SK-N-SH (cell line): Measurements from ENCODE around the gene RGS6. TPM values are rescaled to one million over a fixed set of nuclear protein-coding genes. Genes with fewer than 3 reads are reported as not detected.

Source experiments
- CTCF ChIA-PET: fragments of 300-600, 350-600 bp; formaldehyde crosslinking; extraction: SDS; loops from one replicate; lab custom pipeline; 2021; lab: Yijun Ruan, JAX
- POLR2A ChIA-PET: fragments of 350-600 bp; sonication (Branson Sonifier 250); formaldehyde crosslinking; extraction: SDS; loops from one replicate; lab custom pipeline; 2020; ENCODE audit warnings: antibody characterized with exemption, inconsistent platforms; lab: Yijun Ruan, JAX
- DNase-seq: peaks from one replicate; pipeline ENCODE4 v3.0.0; 2012
- H2AFZ ChIP-seq: fragments of 200-600 bp; sonication (generic); 2 replicates; pipeline ENCODE4 v1.8.1; 2016; ENCODE audit warnings: antibody characterized with exemption, mild to moderate bottlenecking, low read depth
- H3F3A ChIP-seq: fragments of 200-600 bp; sonication (generic); replicated peaks from 2 replicates; pipeline ENCODE3; 2016; ENCODE audit warnings: antibody characterized with exemption, mild to moderate bottlenecking; ENCODE audit not compliant: insufficient read depth
- H3K27ac ChIP-seq, 2 experiments: fragments of 200-500 bp in 1 of 2; fragments of 200-600 bp in 1 of 2; sonication (Bioruptor generic) in 1 of 2; sonication (generic), shearing (Covaris generic) in 1 of 2; 2 replicates each; pipeline versions ENCODE4 v1.5.1 to v1.6.1; 2014 to 2016; ENCODE audit warnings: low read depth in 2 of 2, inconsistent platforms in 1 of 2, low read length in 1 of 2, mild to moderate bottlenecking in 1 of 2, mixed read lengths in 1 of 2
- H3K27me3 ChIP-seq: fragments of 200-600 bp; sonication (generic), shearing (Covaris generic); 2 replicates; pipeline ENCODE4 v1.6.1; 2016; ENCODE audit warnings: mixed run types; ENCODE audit not compliant: insufficient read depth
- H3K36me3 ChIP-seq, 2 experiments: fragments of 200-500 bp in 1 of 2; fragments of 200-600 bp in 1 of 2; sonication (Bioruptor generic) in 1 of 2; sonication (generic) in 1 of 2; replicated peaks in 1 of 2; 2 replicates each; pipeline versions ENCODE3 to v1.5.1; 2014 to 2016; ENCODE audit warnings: low read length in 1 of 2, mild to moderate bottlenecking in 1 of 2; ENCODE audit not compliant: insufficient read depth in 2 of 2, control insufficient read depth in 1 of 2
- H3K4me1 ChIP-seq, 2 experiments: fragments of 200-500 bp in 1 of 2; fragments of 200-600 bp in 1 of 2; sonication (Bioruptor generic) in 1 of 2; sonication (generic), shearing (Covaris generic) in 1 of 2; 2 replicates each; pipeline versions ENCODE4 v1.5.1 to v1.6.1; 2014 to 2016; ENCODE audit warnings: low read depth in 1 of 2, low read length in 1 of 2, mixed run types in 1 of 2; ENCODE audit not compliant: insufficient read depth in 2 of 2, control insufficient read depth in 1 of 2
- H3K4me2 ChIP-seq: fragments of 200-600 bp; sonication (generic), shearing (Covaris generic); 2 replicates; pipeline ENCODE4 v1.6.1; 2017; ENCODE audit warnings: mixed run types
- H3K4me3 ChIP-seq, 2 experiments: fragments of 200-500 bp in 1 of 2; fragments of 200-600 bp in 1 of 2; sonication (Bioruptor generic) in 1 of 2; sonication (generic), shearing (Covaris generic) in 1 of 2; 2 replicates each; pipeline versions ENCODE4 v1.5.1 to v1.8.1; 2014 to 2016; ENCODE audit warnings: low read depth in 2 of 2, inconsistent platforms in 1 of 2, low read length in 1 of 2, mild to moderate bottlenecking in 1 of 2, mixed read lengths in 1 of 2, moderate library complexity in 1 of 2
- H3K79me2 ChIP-seq: fragments of 200-600 bp; sonication (generic); 2 replicates; pipeline ENCODE4 v1.8.1; 2017; ENCODE audit warnings: mild to moderate bottlenecking; ENCODE audit not compliant: insufficient read depth
- H3K9ac ChIP-seq: fragments of 200-600 bp; sonication (generic); 2 replicates; pipeline ENCODE4 v1.6.1; 2017; ENCODE audit warnings: mixed run types
- H3K9me2 ChIP-seq: fragments of 200-600 bp; sonication (generic); 2 replicates; pipeline ENCODE4 v1.6.1; 2017; ENCODE audit warnings: mixed run types
- H3K9me3 ChIP-seq: fragments of 200-600 bp; sonication (generic); 2 replicates; pipeline ENCODE4 v1.6.1; 2017; ENCODE audit warnings: mixed run types, mild to moderate bottlenecking, moderate library complexity
- H4K20me1 ChIP-seq: fragments of 200-600 bp; sonication (generic); 2 replicates; pipeline ENCODE4 v1.6.1; 2017; ENCODE audit warnings: mild to moderate bottlenecking, mixed run types; ENCODE audit not compliant: insufficient read depth
- CHD2 ChIP-seq: fragments of 150-350 bp; IDR thresholded peaks from 2 replicates; pipeline ENCODE4 v1.6.1; 2018; ENCODE audit warnings: low read length; ENCODE audit not compliant: partially characterized antibody
- ELF1 ChIP-seq: IDR thresholded peaks from 2 replicates; pipeline ENCODE4 v1.4.0; 2012
- EP300 ChIP-seq, 2 experiments: IDR thresholded peaks; 2 replicates each; pipeline versions ENCODE4 v1.4.0 to v1.6.1; 2012; ENCODE audit warnings: borderline replicate concordance in 1 of 2, low read depth in 1 of 2, low read length in 1 of 2
- FOSL2 ChIP-seq: IDR thresholded peaks from 2 replicates; pipeline ENCODE4 v1.4.0; 2012; ENCODE audit warnings: low read depth, mild to moderate bottlenecking, moderate library complexity, borderline replicate concordance
- FOXJ3 ChIP-seq: sonication (generic); formaldehyde crosslinking; IDR thresholded peaks from 2 replicates; pipeline ENCODE4 v1.5.1; 2020; ENCODE audit warnings: mild to moderate bottlenecking, missing genetic modification reagents
- MAX ChIP-seq: IDR thresholded peaks from 2 replicates; pipeline ENCODE4 v1.4.0; 2012; ENCODE audit warnings: low read depth
- MEF2A ChIP-seq: IDR thresholded peaks from 2 replicates; pipeline ENCODE4 v1.4.0; 2012; ENCODE audit warnings: low read depth, borderline replicate concordance
- NFIC ChIP-seq: IDR thresholded peaks from 2 replicates; pipeline ENCODE4 v1.4.0; 2012; ENCODE audit warnings: borderline replicate concordance
- NRF1 ChIP-seq: IDR thresholded peaks from 2 replicates; pipeline ENCODE4 v1.6.1; 2012; ENCODE audit warnings: low read depth, mild to moderate bottlenecking, low read length
- PBX3 ChIP-seq: IDR thresholded peaks from 2 replicates; pipeline ENCODE4; 2012
- POLR2AphosphoS5 ChIP-seq: IDR thresholded peaks from 2 replicates; pipeline ENCODE4 v1.6.1; 2012; ENCODE audit warnings: low read depth, low read length
- RCOR1 ChIP-seq: fragments of 150-350 bp; IDR thresholded peaks from 2 replicates; pipeline ENCODE4 v1.6.1; 2017; ENCODE audit warnings: antibody characterized with exemption, low read length
- REST ChIP-seq: IDR thresholded peaks from 2 replicates; pipeline ENCODE4 v1.6.1; 2012; ENCODE audit warnings: mild to moderate bottlenecking, low read depth, low read length, moderate library complexity
- TEAD4 ChIP-seq: IDR thresholded peaks from 2 replicates; pipeline ENCODE4 v1.4.0; 2012; ENCODE audit warnings: mild to moderate bottlenecking, borderline replicate concordance; ENCODE audit not compliant: insufficient read depth
- USF1 ChIP-seq: IDR thresholded peaks from 2 replicates; pipeline ENCODE4 v1.4.0; 2012; ENCODE audit warnings: low read depth, borderline replicate concordance
- ZBTB33 ChIP-seq: IDR thresholded peaks from 2 replicates; pipeline ENCODE4 v1.4.0; 2012; ENCODE audit warnings: low read depth, borderline replicate concordance
- WGBS: methylation state at CpG from one replicate; pipeline ENCODE4 v1.1.6; 2017; ENCODE audit warnings: low lambda C conversion rate; 5-methylcytosine and 5-hydroxymethylcytosine counted together
- polyA plus RNA-seq, 3 experiments: library from polyadenylated mRNA; depleted of rRNA; stranded (reverse); fragments of >200 nt; gene quantifications; 2 replicates each; pipeline ENCODE4 v1.2.3, GENCODE V29; 2012
- TF ChIP-seq, protein P1 (sequence below): fragments of 150-350 bp; IDR thresholded peaks from 2 replicates; pipeline ENCODE4 v1.6.1; 2016; ENCODE audit warnings: mild to moderate bottlenecking, low read depth, low read length
- TF ChIP-seq, protein P2 (sequence below): fragments of 200-600 bp; sonication (generic); IDR thresholded peaks from 2 replicates; pipeline ENCODE4 v1.6.1; 2017; ENCODE audit warnings: antibody characterized with exemption, mild to moderate bottlenecking, moderate library complexity

RGS6 gene
- polyA plus RNA-seq, 1 of the 3 experiments (the other 2 are of a cell fraction) = not detected

- TF ChIP-seq, protein P1, sequence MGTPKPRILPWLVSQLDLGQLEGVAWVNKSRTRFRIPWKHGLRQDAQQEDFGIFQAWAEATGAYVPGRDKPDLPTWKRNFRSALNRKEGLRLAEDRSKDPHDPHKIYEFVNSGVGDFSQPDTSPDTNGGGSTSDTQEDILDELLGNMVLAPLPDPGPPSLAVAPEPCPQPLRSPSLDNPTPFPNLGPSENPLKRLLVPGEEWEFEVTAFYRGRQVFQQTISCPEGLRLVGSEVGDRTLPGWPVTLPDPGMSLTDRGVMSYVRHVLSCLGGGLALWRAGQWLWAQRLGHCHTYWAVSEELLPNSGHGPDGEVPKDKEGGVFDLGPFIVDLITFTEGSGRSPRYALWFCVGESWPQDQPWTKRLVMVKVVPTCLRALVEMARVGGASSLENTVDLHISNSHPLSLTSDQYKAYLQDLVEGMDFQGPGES = no peak
- peak; percentile 22 for TF ChIP-seq CHD2
- no peak for TF ChIP-seq FOSL2
- no peak for TF ChIP-seq USF1
Measured at GRCh38 chr14:72560889-72561493, 628.8 kb downstream of the RGS6 start (continued).

- WGBS = 87% methylated on average over 20 of the region's 20 CpGs
- TF ChIP-seq REST (no peak), TEAD4 (no peak), RCOR1 (no peak), MAX (no peak), NFIC (no peak), PBX3 (no peak), POLR2AphosphoS5 (no peak), EP300 (IDR thresholded peaks at IDR 0.05; ENCODE audit: borderline replicate concordance in 1 of 2, low read depth in 1 of 2, low read length in 1 of 2) (no peak), NRF1 (no peak), FOXJ3 (CRISPR knock-in tag) (no peak), ELF1 (no peak), MEF2A (no peak), ZBTB33 (no peak)
- TF ChIP-seq, protein P1 = no peak
- TF ChIP-seq, protein P2, sequence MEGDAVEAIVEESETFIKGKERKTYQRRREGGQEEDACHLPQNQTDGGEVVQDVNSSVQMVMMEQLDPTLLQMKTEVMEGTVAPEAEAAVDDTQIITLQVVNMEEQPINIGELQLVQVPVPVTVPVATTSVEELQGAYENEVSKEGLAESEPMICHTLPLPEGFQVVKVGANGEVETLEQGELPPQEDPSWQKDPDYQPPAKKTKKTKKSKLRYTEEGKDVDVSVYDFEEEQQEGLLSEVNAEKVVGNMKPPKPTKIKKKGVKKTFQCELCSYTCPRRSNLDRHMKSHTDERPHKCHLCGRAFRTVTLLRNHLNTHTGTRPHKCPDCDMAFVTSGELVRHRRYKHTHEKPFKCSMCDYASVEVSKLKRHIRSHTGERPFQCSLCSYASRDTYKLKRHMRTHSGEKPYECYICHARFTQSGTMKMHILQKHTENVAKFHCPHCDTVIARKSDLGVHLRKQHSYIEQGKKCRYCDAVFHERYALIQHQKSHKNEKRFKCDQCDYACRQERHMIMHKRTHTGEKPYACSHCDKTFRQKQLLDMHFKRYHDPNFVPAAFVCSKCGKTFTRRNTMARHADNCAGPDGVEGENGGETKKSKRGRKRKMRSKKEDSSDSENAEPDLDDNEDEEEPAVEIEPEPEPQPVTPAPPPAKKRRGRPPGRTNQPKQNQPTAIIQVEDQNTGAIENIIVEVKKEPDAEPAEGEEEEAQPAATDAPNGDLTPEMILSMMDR = no peak
Measured at GRCh38 chr14:72562300-72562699, 630.1 kb downstream of the RGS6 start.

More at GRCh38 chr14:72562300-72562699, 630.1 kb downstream of the RGS6 start:
- ChIA-PET POLR2A (no interaction called here), CTCF (interaction anchor here (1.3 kb wide), 1 partner anchor 13 kb away, joined by 4 read pairs; no protein-coding TSS in a partner anchor)
- H3K9me2 ChIP-seq = no peaks in the 10 kb centered on the region
- no peak for DNase-seq
- H3K4me1 ChIP-seq = peaks cover 0 to 41% of the 10 kb centered on the region in 2 experiments; a peak in 1 of 4 replicates
- H3K9ac ChIP-seq = no peak overlapping the region
- H3F3A ChIP-seq = no peaks in the 10 kb centered on the region
- H3K36me3 ChIP-seq = no peaks in the 10 kb centered on the region
- no peaks in the 10 kb centered on the region for H3K79me2 ChIP-seq
- no peak overlapping the region for H3K27ac ChIP-seq
- H3K27me3 ChIP-seq = no peaks in the 10 kb centered on the region
- no peak overlapping the region for H3K4me3 ChIP-seq
- H2AFZ ChIP-seq = no peak overlapping the region
- H3K9me3 ChIP-seq = no peaks in the 10 kb centered on the region
- no peaks in the 10 kb centered on the region for H4K20me1 ChIP-seq
- no peak overlapping the region for H3K4me2 ChIP-seq
